ENCODE results near the gene SUMO3. TPM values are rescaled to one million over a fixed set of nuclear protein-coding genes. Genes with fewer than 3 reads are reported as not detected.

SUMO3 gene
- total RNA-seq, 6 donors from 2014 or later, result 46.1 to 97.6 (median 73.2) TPM

- 88% methylated on average over 5 of the region's 8 CpGs; no CpG with 5 or more reads in 1 of the 2 donors for WGBS, 2 donors
Observed at GRCh38 chr21:44758141-44758561, 59.7 kb downstream of the SUMO3 start.

GRCh38 chr21:44757731-44758130 is 60.1 kb downstream of the SUMO3 start:
- Histone ChIP-seq H3K9me3 (no peaks in the 10 kb centered on the region), H3K4me1 (no peaks in the 10 kb centered on the region), H3K4me3 (no peak overlapping the region), H3K27me3 (no peaks in the 10 kb centered on the region), H3K36me3 (no peaks in the 10 kb centered on the region), H3K27ac (no peak overlapping the region)
- TF ChIP-seq CTCF (IDR thresholded peaks at IDR 0.05) (no peak), POLR2AphosphoS5 (IDR thresholded peaks at IDR 0.05) (no peak), EP300 (IDR thresholded peaks at IDR 0.05) (no peak), POLR2A (IDR thresholded peaks at IDR 0.05) (no peak)
- ATAC-seq (ENCODE audit: low FRiP score in 2 of 2), result no peak
- 81 to 88% methylated on average over 4 to 6 of the region's 6 CpGs for WGBS, 2 donors
- no peak for DNase-seq

More at GRCh38 chr21:44758141-44758561, 59.7 kb downstream of the SUMO3 start:
- Histone ChIP-seq H3K27ac (no peak overlapping the region), H3K36me3 (no peaks in the 10 kb centered on the region), H3K9me3 (no peaks in the 10 kb centered on the region), H3K4me3 (no peak overlapping the region), H3K27me3 (no peaks in the 10 kb centered on the region), H3K4me1 (no peaks in the 10 kb centered on the region)
- DNase-seq, result peak in 1 of 2 donors; percentile 44
- no peak for ATAC-seq (ENCODE audit: low FRiP score in 2 of 2)
- TF ChIP-seq CTCF (IDR thresholded peaks at IDR 0.05) (no peak), POLR2A (IDR thresholded peaks at IDR 0.05) (no peak), EP300 (IDR thresholded peaks at IDR 0.05) (no peak), POLR2AphosphoS5 (IDR thresholded peaks at IDR 0.05) (no peak)

GRCh38 chr21:44756423-44757185 is 61.3 kb downstream of the SUMO3 start:
- Histone ChIP-seq H3K27ac (no peak overlapping the region), H3K36me3 (no peaks in the 10 kb centered on the region), H3K27me3 (no peaks in the 10 kb centered on the region), H3K4me1 (no peaks in the 10 kb centered on the region), H3K9me3 (no peaks in the 10 kb centered on the region), H3K4me3 (no peak overlapping the region)
- no peak for DNase-seq
- ATAC-seq (ENCODE audit: low FRiP score in 2 of 2), result no peak
- TF ChIP-seq EP300 (IDR thresholded peaks at IDR 0.05), result no peak
- TF ChIP-seq POLR2AphosphoS5 (IDR thresholded peaks at IDR 0.05), result no peak
- TF ChIP-seq CTCF (IDR thresholded peaks at IDR 0.05), result no peak
- no peak for TF ChIP-seq POLR2A (IDR thresholded peaks at IDR 0.05)
- WGBS, 2 donors, result 93 to 96% methylated on average over 20 to 23 of the region's 23 CpGs

Other genes with a start within 250 kb of the SUMO3 start
- not detected for gene KRTAP10-4, start 244.3 kb downstream of the SUMO3 start, total RNA-seq
- not detected for gene KRTAP10-5, start 237.5 kb downstream of the SUMO3 start, total RNA-seq
- not detected for gene KRTAP10-6, start 225.6 kb downstream of the SUMO3 start, total RNA-seq
- not detected for gene KRTAP10-7, start 217.5 kb downstream of the SUMO3 start, total RNA-seq
- not detected for gene KRTAP10-8, start 206.0 kb downstream of the SUMO3 start, total RNA-seq
- gene KRTAP10-9, start 191.0 kb downstream of the SUMO3 start, total RNA-seq, result not detected
- not detected for gene KRTAP10-10, start 180.7 kb downstream of the SUMO3 start, total RNA-seq
- gene KRTAP10-11, start 171.6 kb downstream of the SUMO3 start, total RNA-seq, result not detected
- gene KRTAP12-4, start 163.4 kb downstream of the SUMO3 start, total RNA-seq, result not detected
- not detected for gene KRTAP12-3, start 160.1 kb downstream of the SUMO3 start, total RNA-seq
- gene KRTAP12-2, start 151.1 kb downstream of the SUMO3 start, total RNA-seq, result not detected
- not detected for gene KRTAP12-1, start 135.9 kb downstream of the SUMO3 start, total RNA-seq
- gene KRTAP10-12, start 120.9 kb downstream of the SUMO3 start, total RNA-seq, result not detected
- under 1 TPM in 2 of 6 donors, not detected in 4; 0.14 to 0.17 TPM for gene TSPEAR, start 106.5 kb downstream of the SUMO3 start, total RNA-seq
- gene UBE2G2, start 16.2 kb downstream of the SUMO3 start, total RNA-seq, result 100 to 1,000 TPM in 1 of 6 donors, 10 to 100 TPM in 5; 74.4 to 218 (median 80.1) TPM
- gene PTTG1IP, start 55.6 kb upstream of the SUMO3 start, total RNA-seq, result 100 to 1,000 TPM; 150 to 316 (median 247) TPM
- gene ITGB2, start 102.8 kb upstream of the SUMO3 start, total RNA-seq, result 100 to 1,000 TPM in 5 of 6 donors, 10 to 100 TPM in 1; 73.1 to 435 (median 149) TPM
- gene SLX9, start 122.0 kb upstream of the SUMO3 start, total RNA-seq, result 10 to 100 TPM in 5 of 6 donors, 1 to 10 TPM in 1; 5.5 to 34.6 (median 22.8) TPM